Esophagus squamous epithelium (tissue), 5 donors: Measurements from ENCODE around the gene NXNL2. TPM values are rescaled to one million over a fixed set of nuclear protein-coding genes. Genes with fewer than 3 reads are reported as not detected.

ENCODE experiments used
- DNase-seq: peaks from one replicate; lab custom pipeline; 2025; lab: John Stamatoyannopoulos, UW
- H3K27ac ChIP-seq, 4 donors: fragments of 200-600 bp; sonication (generic); one replicate each; pipeline ENCODE4 v1.5.1; 2016 to 2019; ENCODE audit warnings: mild to moderate bottlenecking in 1 of 4
- H3K27me3 ChIP-seq, 4 donors: fragments of 200-600 bp; sonication (generic); 1 replicate in 3 of 4; 2 replicates in 1 of 4; pipeline versions ENCODE4 v1.5.1 to v1.6.0; 2017 to 2021; ENCODE audit warnings: antibody characterized with exemption in 1 of 4
- H3K36me3 ChIP-seq, 3 donors: fragments of 200-600 bp; sonication (generic); one replicate each; pipeline ENCODE4 v1.5.1; 2016 to 2019
- H3K4me1 ChIP-seq, 3 donors: fragments of 200-600 bp; sonication (generic); one replicate each; pipeline ENCODE4 v1.5.1; 2017 to 2019
- H3K4me3 ChIP-seq, 4 donors: fragments of 200-600 bp; sonication (generic); 1 replicate in 3 of 4; 2 replicates in 1 of 4; pipeline ENCODE4 v1.5.1; 2016 to 2019; ENCODE audit warnings: mild to moderate bottlenecking in 2 of 4, moderate library complexity in 1 of 4
- H3K9me3 ChIP-seq, 3 donors: fragments of 200-600 bp; sonication (generic); one replicate each; pipeline ENCODE4 v1.5.1; 2016 to 2019
- CTCF ChIP-seq, 6 experiments: fragments of 450-650 bp in 4 of 6; fragments of 200-600 bp in 2 of 6; sonication (generic) in 2 of 6; IDR thresholded peaks; one replicate each; pipeline ENCODE4 v1.5.1; 2016 to 2019; ENCODE audit warnings: antibody characterized with exemption in 6 of 6, mild to moderate bottlenecking in 4 of 6, moderate library complexity in 4 of 6
- POLR2A ChIP-seq, 4 donors: fragments of 450-650 bp; IDR thresholded peaks; one replicate each; pipeline ENCODE4 v1.6.1; 2017; ENCODE audit warnings: antibody characterized with exemption in 4 of 4, mild to moderate bottlenecking in 4 of 4, moderate library complexity in 3 of 4
- WGBS, 2 donors: methylation state at CpG; one replicate each; pipeline ENCODE4 v1.1.5; 2018; 5-methylcytosine and 5-hydroxymethylcytosine counted together
- intact Hi-C: fragments of 100-400 bp; cut with DNase I; formaldehyde crosslinking; loops from one replicate; pipeline ENCODE4 v1.15.0; 2022
- total RNA-seq, 4 donors: library from RNA; depleted of rRNA; stranded (reverse); fragments of >200 nt; gene quantifications; one replicate each; pipeline ENCODE4 v1.1.0, GENCODE V29; 2016
- donor health status: DM: yes; HTN: yes; CAD: no.

NXNL2 gene
- total RNA-seq, 4 donors from 2014 or later, result 0.76 TPM; not detected in 3

GRCh38 chr9:88577256-88578120, 42.5 kb downstream of the NXNL2 start:
- H3K4me1 ChIP-seq, result peaks cover 0 to 8% (median 0%) of the 10 kb centered on the region in 3 donors
- intact Hi-C loops, result loop anchor here (10.0 kb wide), 1 partner anchor 473 kb away; no protein-coding TSS in a partner anchor
- TF ChIP-seq CTCF (IDR thresholded peaks at IDR 0.05) (no peak), POLR2A (IDR thresholded peaks at IDR 0.05) (no peak)
- H3K4me3 ChIP-seq, result no peak overlapping the region
- no peaks in the 10 kb centered on the region for H3K36me3 ChIP-seq
- no peaks in the 10 kb centered on the region for H3K9me3 ChIP-seq
- no peak for DNase-seq
- peaks cover 0 to 48% (median 0%) of the 10 kb centered on the region in 4 donors for H3K27me3 ChIP-seq
- no peak overlapping the region for H3K27ac ChIP-seq
- 75 to 81% methylated on average over 15 to 16 of the region's 19 CpGs for WGBS, 2 donors

- no peak for TF ChIP-seq POLR2A (IDR thresholded peaks at IDR 0.05)
- peak; percentile 84 to 99 (median 92) for TF ChIP-seq CTCF (IDR thresholded peaks at IDR 0.05)
- Histone ChIP-seq H3K27me3 (peaks cover 0 to 39% (median 0%) of the 10 kb centered on the region in 4 donors), H3K27ac (no peak overlapping the region), H3K4me3 (peak overlapping the region in 2 of 4 donors; percentile 15 to 42), H3K36me3 (no peaks in the 10 kb centered on the region), H3K9me3 (no peaks in the 10 kb centered on the region), H3K4me1 (peaks cover 0 to 8% (median 0%) of the 10 kb centered on the region in 3 donors)
- intact Hi-C loops, result loop anchor here (10.0 kb wide), 1 partner anchor 474 kb away; no protein-coding TSS in a partner anchor
- WGBS, 2 donors, result 45 to 49% methylated on average over 21 of the region's 28 CpGs
- DNase-seq, result no peak
Observed at GRCh38 chr9:88578121-88579049, 43.4 kb downstream of the NXNL2 start.

GRCh38 chr9:88579050-88579715, 44.2 kb downstream of the NXNL2 start:
- intact Hi-C loops, result loop anchor here (10.0 kb wide), 1 partner anchor 474 kb away; no protein-coding TSS in a partner anchor
- no peak for DNase-seq
- WGBS, 2 donors, result 78 to 100% methylated on average over 2 to 9 of the region's 10 CpGs
- no peak overlapping the region for H3K27ac ChIP-seq
- no peak overlapping the region for H3K4me3 ChIP-seq
- H3K36me3 ChIP-seq, result no peaks in the 10 kb centered on the region
- no peak for TF ChIP-seq CTCF (IDR thresholded peaks at IDR 0.05)
- no peak for TF ChIP-seq POLR2A (IDR thresholded peaks at IDR 0.05)
- H3K9me3 ChIP-seq, result no peaks in the 10 kb centered on the region
- H3K4me1 ChIP-seq, result peaks cover 0 to 14% (median 0%) of the 10 kb centered on the region in 3 donors
- H3K27me3 ChIP-seq, result peaks cover 0 to 36% (median 0%) of the 10 kb centered on the region in 4 donors

- intact Hi-C loops, result no loop called here
- Histone ChIP-seq H3K27me3 (peaks cover 0 to 24% (median 0%) of the 10 kb centered on the region in 4 donors), H3K4me1 (peaks cover 0 to 20% (median 0%) of the 10 kb centered on the region in 3 donors), H3K27ac (no peak overlapping the region), H3K9me3 (no peaks in the 10 kb centered on the region), H3K36me3 (no peaks in the 10 kb centered on the region), H3K4me3 (no peak overlapping the region)
- no peak for DNase-seq
- WGBS, 2 donors, result 34 to 61% methylated on average over 5 of the region's 5 CpGs
- TF ChIP-seq POLR2A (IDR thresholded peaks at IDR 0.05) (no peak), CTCF (IDR thresholded peaks at IDR 0.05) (no peak)
Observed at GRCh38 chr9:88580961-88581360, 46.0 kb downstream of the NXNL2 start.
